Inferior parietal cortex (tissue), 1 donor: ENCODE measurements around the gene KBTBD4.

Experiments
- DNase-seq: peaks from one replicate; pipeline ENCODE4 v3.0.0-alpha.2; 2016; ENCODE audit errors: extremely low spot score

The KBTBD4 gene

GRCh38 chr11:47578524-47579494 is at the start of gene KBTBD4, which contains the start of gene NDUFS3:
KBTBD4 (minus strand) TSS chr11:47578970; CDS start chr11:47578951, 19 bp downstream.
NDUFS3 (plus strand) TSS chr11:47579074; CDS start chr11:47579092, 18 bp downstream.
- peak; percentile 96 for DNase-seq

GRCh38 chr11:47628026-47628425 is 49.3 kb upstream of the KBTBD4 start:
- no peak for DNase-seq

- DNase-seq = no peak
Observed at GRCh38 chr11:47626234-47626633, 47.5 kb upstream of the KBTBD4 start.

GRCh38 chr11:47620836-47621378 is 42.1 kb upstream of the KBTBD4 start:
- no peak for DNase-seq

- DNase-seq = no peak
Observed at GRCh38 chr11:47617417-47617809, 38.6 kb upstream of the KBTBD4 start.

GRCh38 chr11:47616726-47617416 is 38.1 kb upstream of the KBTBD4 start:
- peak; percentile 81 for DNase-seq

- no peak for DNase-seq
Observed at GRCh38 chr11:47615249-47615648, 36.5 kb upstream of the KBTBD4 start.

GRCh38 chr11:47611348-47611794 is 32.6 kb upstream of the KBTBD4 start:
- DNase-seq = no peak

- DNase-seq = no peak
Observed at GRCh38 chr11:47609675-47610074, 30.9 kb upstream of the KBTBD4 start.

GRCh38 chr11:47607380-47607779 is 28.6 kb upstream of the KBTBD4 start:
- no peak for DNase-seq

- DNase-seq = no peak
Observed at GRCh38 chr11:47606731-47607130, 28.0 kb upstream of the KBTBD4 start.

GRCh38 chr11:47605921-47606320 is 27.2 kb upstream of the KBTBD4 start:
- no peak for DNase-seq

- no peak for DNase-seq
Observed at GRCh38 chr11:47603295-47603694, 24.5 kb upstream of the KBTBD4 start.

- no peak for DNase-seq
Observed at GRCh38 chr11:47599902-47600301, 21.1 kb upstream of the KBTBD4 start.

GRCh38 chr11:47595967-47596366 is 17.2 kb upstream of the KBTBD4 start:
- no peak for DNase-seq

- no peak for DNase-seq
Observed at GRCh38 chr11:47595029-47595428, 16.3 kb upstream of the KBTBD4 start.

GRCh38 chr11:47593934-47594855 is 15.4 kb upstream of the KBTBD4 start, which contains the start of gene C1QTNF4:
C1QTNF4 (minus strand) TSS chr11:47594411; CDS start chr11:47590810, 3,601 bp downstream.
- no peak for DNase-seq

- peak; percentile 7 for DNase-seq
Observed at GRCh38 chr11:47593492-47593933, 14.7 kb upstream of the KBTBD4 start.

- peak; percentile 5 for DNase-seq
Observed at GRCh38 chr11:47592970-47593369, 14.2 kb upstream of the KBTBD4 start.

- peak; percentile 25 for DNase-seq
Observed at GRCh38 chr11:47592251-47592650, 13.5 kb upstream of the KBTBD4 start.

GRCh38 chr11:47591764-47592163 is 13.0 kb upstream of the KBTBD4 start:
- DNase-seq = no peak
